ENCODE data around the gene ADI1. TPM values are rescaled to one million over a fixed set of nuclear protein-coding genes. Genes with fewer than 3 reads are reported as not detected.
"Not testable (repeated sequence)": the region's sequence is repeated elsewhere in the genome, so short reads cannot be mapped to it uniquely, and the experiment has no call there.

The ADI1 gene
- total and polyA plus RNA-seq, 7 donors, result 35.7 to 114 (median 86.3) TPM

DNA sequence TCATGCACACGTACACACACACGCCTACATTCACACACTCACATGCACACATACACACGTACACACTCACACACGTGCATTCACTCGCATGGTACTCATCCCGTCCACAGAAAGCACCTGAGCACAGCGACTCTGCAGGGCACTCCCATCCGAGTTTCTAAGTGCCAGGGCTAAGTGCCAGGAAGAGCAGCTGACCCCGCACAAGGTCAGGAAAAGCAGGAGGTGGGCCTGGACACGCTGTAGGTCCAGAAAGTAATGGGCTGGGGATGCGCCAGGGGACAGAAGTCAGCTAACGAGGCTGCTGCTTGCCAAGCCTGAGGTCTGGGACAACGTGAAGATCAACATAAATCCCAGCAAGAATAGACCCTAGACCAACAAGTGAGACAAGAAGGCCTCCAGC is 15.8 kb downstream of the ADI1 start:
- intact Hi-C loops (cut with DNase I), result no loop called here
- no peaks in the 10 kb centered on the region for H3K4me1 ChIP-seq
- H3K27me3 ChIP-seq, result no peaks in the 10 kb centered on the region
- H3K9me3 ChIP-seq, result no peaks in the 10 kb centered on the region
- no peak for DNase-seq
- WGBS, 2 donors, result 84 to 95% methylated on average over 13 of the region's 13 CpGs
- TF ChIP-seq POLR2A (IDR thresholded peaks at IDR 0.05) (no peak), POLR2AphosphoS5 (IDR thresholded peaks at IDR 0.05) (no peak)
- TF ChIP-seq, protein P1, sequence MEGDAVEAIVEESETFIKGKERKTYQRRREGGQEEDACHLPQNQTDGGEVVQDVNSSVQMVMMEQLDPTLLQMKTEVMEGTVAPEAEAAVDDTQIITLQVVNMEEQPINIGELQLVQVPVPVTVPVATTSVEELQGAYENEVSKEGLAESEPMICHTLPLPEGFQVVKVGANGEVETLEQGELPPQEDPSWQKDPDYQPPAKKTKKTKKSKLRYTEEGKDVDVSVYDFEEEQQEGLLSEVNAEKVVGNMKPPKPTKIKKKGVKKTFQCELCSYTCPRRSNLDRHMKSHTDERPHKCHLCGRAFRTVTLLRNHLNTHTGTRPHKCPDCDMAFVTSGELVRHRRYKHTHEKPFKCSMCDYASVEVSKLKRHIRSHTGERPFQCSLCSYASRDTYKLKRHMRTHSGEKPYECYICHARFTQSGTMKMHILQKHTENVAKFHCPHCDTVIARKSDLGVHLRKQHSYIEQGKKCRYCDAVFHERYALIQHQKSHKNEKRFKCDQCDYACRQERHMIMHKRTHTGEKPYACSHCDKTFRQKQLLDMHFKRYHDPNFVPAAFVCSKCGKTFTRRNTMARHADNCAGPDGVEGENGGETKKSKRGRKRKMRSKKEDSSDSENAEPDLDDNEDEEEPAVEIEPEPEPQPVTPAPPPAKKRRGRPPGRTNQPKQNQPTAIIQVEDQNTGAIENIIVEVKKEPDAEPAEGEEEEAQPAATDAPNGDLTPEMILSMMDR (IDR thresholded peaks at IDR 0.05), result no peak
- no peak overlapping the region for H3K27ac ChIP-seq
- no peak overlapping the region for H3K4me3 ChIP-seq
- peaks cover 8 to 69% (median 37%) of the 10 kb centered on the region in 4 donors for H3K36me3 ChIP-seq

DNA sequence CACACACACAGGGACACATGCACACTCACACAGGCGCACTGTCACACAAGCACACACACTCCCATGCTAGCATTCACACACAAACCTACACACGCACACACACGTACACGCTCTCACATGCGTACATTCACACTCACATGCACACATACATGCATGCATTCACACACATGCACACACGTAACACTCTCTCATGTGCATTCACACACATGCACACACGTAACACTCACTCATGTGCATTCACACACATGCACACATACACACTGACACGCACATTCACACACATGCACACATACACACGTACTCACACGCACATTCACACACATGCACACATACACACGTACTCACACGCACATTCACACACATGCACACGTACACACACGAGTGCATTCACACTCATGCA is 16.3 kb downstream of the ADI1 start:
- 91 to 98% methylated on average over 14 of the region's 14 CpGs for WGBS, 2 donors
- H3K27ac ChIP-seq, result no peak overlapping the region
- no peaks in the 10 kb centered on the region for H3K4me1 ChIP-seq
- no peak for DNase-seq
- no peaks in the 10 kb centered on the region for H3K9me3 ChIP-seq
- H3K27me3 ChIP-seq, result no peaks in the 10 kb centered on the region
- no peak overlapping the region for H3K4me3 ChIP-seq
- TF ChIP-seq POLR2AphosphoS5 (IDR thresholded peaks at IDR 0.05), result no peak
- no peak for TF ChIP-seq POLR2A (IDR thresholded peaks at IDR 0.05)
- TF ChIP-seq EP300 (IDR thresholded peaks at IDR 0.05), result no peak
- TF ChIP-seq, protein P1 (IDR thresholded peaks at IDR 0.05), result no peak
- intact Hi-C loops (cut with DNase I), result no loop called here
- H3K36me3 ChIP-seq, result peaks cover 12 to 71% (median 41%) of the 10 kb centered on the region in 4 donors

DNA sequence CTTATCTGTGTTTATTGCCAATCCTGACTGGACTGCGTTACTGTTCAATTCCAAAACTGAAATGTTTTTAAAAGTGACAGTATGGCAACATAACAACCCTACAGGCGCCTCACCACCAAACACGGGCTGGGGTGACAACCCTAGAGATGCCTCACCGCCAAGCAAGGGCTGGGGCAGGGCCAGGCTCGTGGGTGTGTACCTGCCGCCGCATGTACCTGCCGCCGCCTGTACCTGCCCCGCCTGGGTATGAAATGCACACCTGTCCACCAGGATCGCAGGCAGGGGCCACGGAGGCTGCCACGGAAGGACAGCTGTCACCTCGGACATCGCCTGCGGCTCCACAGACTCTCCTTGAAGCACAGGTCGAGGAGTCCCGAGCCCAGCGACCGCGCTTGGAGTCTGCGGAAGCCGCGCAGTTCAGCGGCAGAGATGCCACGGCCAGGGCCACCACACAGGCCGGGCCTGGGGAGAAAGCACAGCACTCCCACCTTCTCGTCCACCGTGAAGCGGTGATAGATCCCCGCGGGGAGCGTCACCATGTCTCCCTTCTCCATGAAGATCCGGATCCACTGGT is 18.9 kb downstream of the ADI1 start:
- Histone ChIP-seq H3K4me1 (no peaks in the 10 kb centered on the region), H3K36me3 (peaks cover 13 to 88% (median 56%) of the 10 kb centered on the region in 4 donors), H3K9me3 (no peaks in the 10 kb centered on the region), H3K27me3 (no peaks in the 10 kb centered on the region), H3K27ac (no peak overlapping the region), H3K4me3 (no peak overlapping the region)
- no peak for DNase-seq
- intact Hi-C loops (cut with DNase I), result no loop called here
- WGBS, 2 donors, result 90 to 95% methylated on average over 34 of the region's 34 CpGs
- TF ChIP-seq, protein P1 (IDR thresholded peaks at IDR 0.05), result no peak
- TF ChIP-seq POLR2AphosphoS5 (IDR thresholded peaks at IDR 0.05), result no peak
- TF ChIP-seq EP300 (IDR thresholded peaks at IDR 0.05), result no peak

DNA sequence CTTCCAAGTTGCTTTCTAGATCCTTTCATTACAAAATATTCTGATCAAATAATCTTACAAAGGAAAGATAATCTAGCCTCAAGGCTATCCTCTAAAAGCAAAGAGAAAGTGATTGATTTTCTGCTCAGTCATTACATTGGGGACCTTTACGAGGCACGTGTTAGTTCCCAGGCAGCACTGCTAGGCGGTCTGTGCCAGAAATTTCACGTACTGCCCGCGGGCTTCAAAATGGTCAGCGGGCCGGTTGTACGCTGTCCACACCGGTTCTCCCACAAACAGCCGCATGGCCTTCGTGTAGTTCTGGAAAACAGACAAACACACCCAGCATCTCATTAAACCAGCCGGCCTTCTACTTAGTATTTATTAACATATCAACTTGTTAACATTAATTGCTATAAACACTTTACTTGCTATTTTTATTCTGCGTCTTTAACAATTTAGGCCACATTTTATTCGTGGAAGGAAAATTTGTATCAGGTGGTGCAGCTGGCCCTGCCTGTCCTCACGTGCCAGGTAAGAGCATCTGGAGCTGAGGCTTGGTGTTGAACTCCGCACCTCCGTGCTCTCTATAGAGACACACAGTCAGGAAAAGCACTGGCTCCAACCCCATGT is 20.4 kb downstream of the ADI1 start:
- Histone ChIP-seq H3K27me3 (no peaks in the 10 kb centered on the region), H3K4me3 (no peak overlapping the region), H3K27ac (no peak overlapping the region), H3K36me3 (peaks cover 13 to 79% (median 52%) of the 10 kb centered on the region in 4 donors), H3K9me3 (no peaks in the 10 kb centered on the region), H3K4me1 (no peaks in the 10 kb centered on the region)
- intact Hi-C loops (cut with DNase I), result no loop called here
- 97% methylated on average over 18 of the region's 18 CpGs for WGBS, 2 donors
- TF ChIP-seq, protein P1 (IDR thresholded peaks at IDR 0.05), result no peak
- TF ChIP-seq POLR2AphosphoS5 (IDR thresholded peaks at IDR 0.05) (no peak), EP300 (IDR thresholded peaks at IDR 0.05) (no peak)
- DNase-seq, result no peak

DNA sequence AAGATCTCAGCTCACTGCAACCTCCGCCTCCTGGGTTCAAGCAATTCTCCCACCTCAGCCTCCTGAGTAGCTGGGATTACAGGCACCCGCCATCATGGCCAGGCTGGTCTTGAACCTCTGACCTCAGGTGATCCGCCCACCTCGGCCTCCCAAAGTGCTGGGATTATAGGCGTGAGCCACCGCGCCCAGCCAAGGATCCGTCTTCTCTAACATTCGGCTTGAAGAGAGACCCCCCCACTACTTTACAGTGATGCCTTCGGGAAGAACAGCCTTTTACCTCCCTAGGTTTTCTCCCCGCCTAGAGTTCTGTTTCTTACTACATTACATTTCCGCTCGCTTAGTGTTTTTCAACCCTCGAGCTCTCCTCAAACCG is 22.6 kb downstream of the ADI1 start:
- H3K27me3 ChIP-seq; H3K4me3 ChIP-seq; H3K4me1 ChIP-seq; H3K9me3 ChIP-seq; H3K27ac ChIP-seq; DNase-seq; intact Hi-C loops (cut with DNase I): not testable (repeated sequence)
- 94 to 95% methylated on average over 15 of the region's 15 CpGs for WGBS, 2 donors
- H3K36me3 ChIP-seq, result peaks cover 13 to 68% (median 50%) of the 10 kb centered on the region in 4 donors
